Measurements from ENCODE around the gene KRT79.

Gene KRT79

DNA sequence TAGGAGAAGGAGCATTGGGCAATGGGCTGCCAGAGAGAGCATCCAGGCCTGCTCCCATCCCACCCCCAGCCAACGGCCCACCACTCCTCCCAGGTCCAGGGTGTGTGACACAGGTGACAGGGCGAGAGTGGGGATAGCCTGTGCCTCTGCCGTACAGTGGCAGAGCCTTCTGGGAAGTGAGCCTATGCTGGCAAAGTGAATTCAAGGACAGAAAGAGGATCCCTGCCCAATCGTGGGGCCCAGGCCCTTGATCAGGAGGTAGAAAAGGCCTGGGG lies 553 bp upstream of the KRT79 start:
- DNase-seq: no peak

DNA sequence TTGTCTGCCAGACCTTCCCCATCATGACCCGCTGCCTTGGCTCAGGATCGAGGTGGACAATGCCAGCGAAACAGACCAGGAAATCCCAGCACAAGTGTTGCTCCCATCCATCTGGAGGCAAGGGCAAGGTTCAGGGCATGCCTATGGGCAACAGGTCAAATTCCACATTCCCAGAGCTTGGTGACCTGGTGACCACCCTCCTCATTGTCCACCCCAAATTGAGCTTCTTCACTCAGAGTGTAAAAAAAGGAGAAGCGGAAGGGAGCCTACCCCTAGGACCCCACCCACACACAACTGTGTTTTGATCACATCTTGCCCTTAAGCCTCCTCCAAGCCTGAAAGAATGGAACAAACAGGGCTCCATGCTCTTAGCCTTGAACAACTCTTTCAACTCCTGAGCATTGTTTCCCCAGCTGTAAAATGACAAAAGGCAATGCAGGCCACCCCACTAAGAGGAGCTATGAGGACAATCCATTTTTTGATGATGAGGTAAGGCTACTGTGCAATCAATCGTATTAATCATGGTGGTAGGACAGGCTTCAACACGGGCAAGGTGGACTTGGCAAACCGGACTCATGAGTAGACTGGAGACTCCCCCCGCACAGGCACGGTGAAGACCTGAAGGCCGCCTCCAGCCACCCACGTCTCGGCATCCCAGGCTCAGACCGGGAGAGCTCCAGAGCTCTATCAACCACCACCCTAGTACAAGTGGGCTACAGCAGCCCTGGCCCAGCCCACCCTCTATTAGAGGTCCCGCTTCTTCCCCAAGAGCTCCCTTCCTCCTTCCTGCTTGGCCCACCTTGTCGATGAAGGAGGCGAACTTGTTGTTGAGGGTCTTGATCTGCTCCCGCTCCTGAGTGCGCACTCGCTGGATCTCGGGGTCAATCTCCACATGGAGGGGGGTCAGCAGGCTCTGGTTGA lies 866 bp downstream of the KRT79 start:
- DNase-seq: no peak

DNA sequence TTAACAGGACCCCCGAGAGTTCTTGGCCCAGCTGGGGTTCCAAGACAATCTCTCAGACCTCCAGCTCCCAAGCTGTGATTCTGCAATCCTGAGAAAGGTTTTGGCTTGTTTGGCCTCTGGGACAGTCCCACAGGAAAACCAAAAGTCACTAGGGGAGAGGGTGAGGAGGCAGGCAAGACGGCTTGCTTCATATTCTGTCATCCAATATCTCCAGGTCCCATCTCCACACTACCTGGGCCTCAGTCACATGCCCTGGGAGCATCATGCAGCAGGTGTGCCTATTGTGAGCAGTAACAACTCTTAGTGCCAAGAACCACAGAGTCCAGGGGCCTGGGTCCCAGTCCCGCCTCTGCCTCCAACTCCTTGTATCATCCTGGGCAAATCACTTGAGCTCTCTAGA lies 1.7 kb downstream of the KRT79 start:
- no peak for DNase-seq

DNA sequence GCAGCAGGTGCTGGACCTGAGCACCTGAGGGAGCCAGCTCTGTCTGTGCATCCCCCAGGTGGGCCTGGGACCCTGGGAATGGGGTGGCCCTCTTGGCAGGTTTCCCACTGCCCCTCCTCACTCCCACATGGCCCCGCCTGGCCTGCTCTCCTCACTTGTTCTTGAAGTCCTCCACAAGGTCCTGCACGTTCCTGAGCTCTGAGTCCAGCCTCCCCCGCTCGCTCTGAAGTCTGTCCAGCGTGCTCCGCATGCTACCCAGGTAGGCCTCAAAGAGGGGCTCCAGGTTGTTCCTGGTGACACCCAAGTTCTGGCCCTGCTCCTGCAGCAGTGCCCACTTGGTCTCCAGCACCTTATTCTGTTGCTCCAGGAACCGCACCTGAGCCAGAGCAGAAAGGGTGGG lies 2.9 kb downstream of the KRT79 start:
- no peak for DNase-seq

DNA sequence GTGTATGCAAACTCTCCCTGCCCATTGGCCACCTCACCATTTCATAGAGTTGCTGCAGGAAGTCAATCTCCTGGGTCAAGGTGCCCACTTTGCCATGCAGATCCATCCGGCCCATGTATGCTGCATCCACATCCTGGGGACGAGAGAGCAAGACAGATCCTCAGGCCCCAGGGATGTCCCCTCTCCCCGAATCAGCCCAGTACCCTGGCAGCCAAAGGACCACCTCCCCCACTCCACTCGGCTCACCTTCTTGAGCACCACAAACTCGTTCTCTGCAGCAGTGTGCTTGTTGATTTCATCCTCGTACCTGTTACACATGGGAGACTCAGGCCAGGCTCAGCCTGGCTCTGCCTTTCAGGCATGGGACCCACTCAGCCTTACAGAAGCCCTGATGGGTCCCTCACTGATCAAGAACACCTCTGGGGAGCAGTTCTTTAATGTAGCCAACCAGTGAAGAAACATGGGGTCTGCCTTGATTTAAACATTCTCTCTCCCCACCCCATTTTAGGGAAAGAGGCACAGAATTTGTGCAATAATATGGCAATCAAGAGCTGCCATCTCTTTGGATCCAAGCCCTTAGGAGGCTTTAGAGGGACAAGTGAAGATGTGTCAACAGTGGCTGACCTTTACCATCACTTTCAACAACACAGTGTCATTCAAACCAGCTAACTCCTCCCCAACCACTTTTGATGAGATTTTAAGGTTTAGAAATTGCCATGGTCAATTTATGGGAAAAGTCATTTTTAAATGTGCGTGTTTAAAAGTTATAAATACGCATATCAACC lies 3.9 kb downstream of the KRT79 start:
- no peak for DNase-seq

DNA sequence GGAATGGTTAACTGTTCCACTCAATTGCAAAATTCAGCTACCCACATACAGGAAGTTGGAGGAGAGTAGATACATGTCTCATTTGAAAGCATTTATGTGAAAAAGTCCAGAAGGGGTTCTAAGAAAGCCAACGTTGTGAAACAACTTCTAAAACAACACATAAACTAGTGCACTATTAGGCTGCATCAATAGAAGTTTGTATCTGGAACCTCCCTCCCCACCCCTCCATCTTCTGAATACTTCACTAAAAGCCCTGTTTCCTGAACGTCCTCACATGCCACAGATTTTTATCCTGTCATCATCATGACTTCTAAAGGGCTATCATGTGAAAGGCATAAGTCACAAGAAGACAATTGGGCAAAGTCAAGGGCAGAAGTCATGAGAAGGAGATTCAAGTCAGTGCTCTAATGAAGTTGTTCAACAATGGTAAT lies 5.5 kb downstream of the KRT79 start:
- no peak for DNase-seq

DNA sequence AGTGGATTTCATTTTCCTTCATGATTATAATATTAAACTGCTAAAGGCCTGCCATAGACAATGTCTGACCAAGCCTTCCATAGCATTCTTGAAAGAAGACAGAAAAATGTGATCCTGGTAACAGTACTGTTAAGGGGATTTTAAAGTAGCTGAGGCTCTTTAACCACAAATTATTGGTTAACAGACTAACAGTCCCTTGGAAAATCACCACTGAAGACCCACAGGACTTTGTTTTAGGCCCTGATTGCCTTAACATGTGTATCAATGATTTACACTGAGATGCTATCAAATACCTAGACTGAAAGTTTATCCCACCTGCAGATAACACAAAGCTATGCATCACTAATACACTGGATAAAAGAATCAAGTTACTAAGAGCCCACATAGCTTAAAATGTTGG lies 6.0 kb downstream of the KRT79 start:
- no peak for DNase-seq

DNA sequence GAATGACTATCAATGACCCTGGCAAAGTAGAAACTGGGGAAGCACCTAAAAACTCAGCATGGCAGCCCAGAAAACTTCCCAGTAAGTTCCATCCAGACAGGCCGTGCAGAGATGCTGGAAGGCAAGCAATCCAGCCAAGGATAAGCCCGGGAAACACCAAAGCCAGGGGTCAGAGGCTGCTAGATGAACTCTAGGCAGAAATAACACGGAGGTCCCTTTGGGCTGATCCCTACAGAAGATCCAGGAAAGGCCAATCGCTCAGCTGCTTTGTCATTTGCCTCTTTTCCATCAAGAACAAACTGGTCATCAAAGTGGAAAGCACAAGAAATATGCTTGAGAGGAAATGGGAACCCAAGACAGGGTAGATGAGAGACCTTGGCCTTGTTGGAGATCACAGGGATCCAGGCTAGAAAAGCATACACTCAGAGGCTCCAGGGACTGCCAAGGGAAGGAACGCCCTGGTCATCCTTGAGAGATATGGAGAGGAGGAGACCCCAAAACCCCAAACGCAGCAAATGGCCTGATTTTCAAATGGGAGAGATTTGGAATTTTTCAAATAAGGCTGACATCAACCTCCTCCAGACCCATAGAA lies 6.5 kb downstream of the KRT79 start:
- DNase-seq: no peak

DNA sequence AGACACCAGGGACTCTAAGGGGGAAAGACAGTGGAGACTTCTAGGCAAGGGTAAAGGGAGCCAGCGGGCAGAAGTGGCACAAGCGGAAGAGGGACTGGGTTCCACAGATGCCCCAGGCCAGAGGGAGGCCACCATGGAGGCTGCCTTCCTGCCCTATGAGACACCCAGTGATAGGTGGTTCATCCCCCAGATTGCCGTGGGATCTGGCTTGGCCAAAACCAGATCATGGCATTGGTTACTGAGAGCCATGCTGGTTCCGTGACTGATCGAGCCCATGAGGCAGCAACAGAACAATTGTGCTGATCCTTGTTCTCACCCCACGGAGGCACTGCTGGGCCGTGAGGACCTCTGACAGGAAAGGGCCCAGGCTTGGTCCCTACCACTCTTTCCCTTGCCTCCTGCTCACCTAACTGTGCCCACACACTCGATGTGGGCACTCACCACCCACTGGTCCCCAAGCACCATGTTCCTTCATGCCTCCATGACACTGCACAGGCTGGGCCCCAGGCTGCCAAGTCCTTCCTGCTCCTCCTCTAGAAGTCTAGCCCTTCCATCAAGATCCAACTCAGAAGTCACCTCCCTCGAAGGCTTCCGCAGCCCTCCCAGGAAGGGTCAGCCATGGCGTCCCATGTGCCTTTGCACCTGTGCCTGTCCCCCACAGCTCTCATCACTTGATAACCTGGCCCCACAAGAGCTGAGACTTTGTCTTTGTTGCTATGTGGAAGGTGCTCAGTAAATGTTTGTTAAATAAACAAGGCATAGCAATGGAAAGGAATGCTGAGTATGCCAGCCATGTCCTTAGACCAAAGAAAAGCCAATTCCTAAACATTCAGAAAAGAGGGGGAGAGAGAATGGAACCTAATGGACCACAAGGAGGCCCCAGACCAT lies 7.3 kb downstream of the KRT79 start:
- DNase-seq: no peak

DNA sequence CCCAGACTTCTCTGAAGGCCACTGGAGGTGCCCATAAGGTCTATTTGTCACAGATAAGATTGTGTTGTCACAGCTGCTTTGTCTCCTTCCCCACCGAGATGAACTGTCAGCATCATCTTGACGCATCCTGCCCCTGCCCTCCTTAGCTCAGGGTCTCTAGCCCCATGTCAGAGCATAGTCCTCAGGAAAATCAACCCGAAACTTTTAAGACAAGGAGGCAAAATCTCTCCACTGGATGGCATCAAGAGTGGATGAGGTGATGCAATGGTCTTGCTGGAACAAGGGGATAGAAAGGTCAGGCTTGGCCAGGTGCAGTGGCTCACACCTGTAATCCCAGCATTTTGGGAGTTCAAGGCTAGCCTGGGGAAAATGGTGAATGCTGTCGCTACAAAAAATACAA lies 8.2 kb downstream of the KRT79 start:
- no peak for DNase-seq

DNA sequence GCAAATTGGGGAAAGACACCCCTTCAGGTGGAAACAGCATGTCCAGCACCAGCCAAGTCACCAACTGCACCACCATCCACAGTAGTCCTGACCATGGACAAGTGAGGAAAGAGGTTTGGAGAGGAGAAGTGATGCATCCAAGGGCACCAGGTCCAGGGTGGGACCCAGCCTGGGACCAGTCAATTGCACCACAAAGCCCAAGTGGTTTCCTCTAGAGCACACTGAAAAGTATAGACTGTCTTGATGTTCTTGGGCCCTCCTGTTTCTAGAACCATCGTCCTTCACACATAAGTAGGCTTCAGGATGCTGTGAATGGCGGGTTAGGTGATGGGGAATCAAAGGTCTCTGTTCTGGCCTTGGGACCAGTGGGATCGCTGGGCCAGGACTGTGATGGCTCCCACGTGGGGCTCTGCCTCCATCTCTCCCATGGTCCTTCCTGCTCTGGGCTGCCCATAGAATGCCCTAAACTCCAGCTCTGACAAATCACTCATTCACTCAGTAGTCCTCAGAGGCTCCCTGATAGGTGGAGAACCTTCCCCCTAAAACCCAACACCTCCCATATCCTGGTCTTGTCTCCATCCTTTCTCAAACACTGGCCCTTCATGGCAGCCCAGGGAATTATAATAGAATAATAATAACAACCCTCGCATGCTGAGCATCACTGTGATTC lies 9.2 kb downstream of the KRT79 start:
- DNase-seq: no peak

DNA sequence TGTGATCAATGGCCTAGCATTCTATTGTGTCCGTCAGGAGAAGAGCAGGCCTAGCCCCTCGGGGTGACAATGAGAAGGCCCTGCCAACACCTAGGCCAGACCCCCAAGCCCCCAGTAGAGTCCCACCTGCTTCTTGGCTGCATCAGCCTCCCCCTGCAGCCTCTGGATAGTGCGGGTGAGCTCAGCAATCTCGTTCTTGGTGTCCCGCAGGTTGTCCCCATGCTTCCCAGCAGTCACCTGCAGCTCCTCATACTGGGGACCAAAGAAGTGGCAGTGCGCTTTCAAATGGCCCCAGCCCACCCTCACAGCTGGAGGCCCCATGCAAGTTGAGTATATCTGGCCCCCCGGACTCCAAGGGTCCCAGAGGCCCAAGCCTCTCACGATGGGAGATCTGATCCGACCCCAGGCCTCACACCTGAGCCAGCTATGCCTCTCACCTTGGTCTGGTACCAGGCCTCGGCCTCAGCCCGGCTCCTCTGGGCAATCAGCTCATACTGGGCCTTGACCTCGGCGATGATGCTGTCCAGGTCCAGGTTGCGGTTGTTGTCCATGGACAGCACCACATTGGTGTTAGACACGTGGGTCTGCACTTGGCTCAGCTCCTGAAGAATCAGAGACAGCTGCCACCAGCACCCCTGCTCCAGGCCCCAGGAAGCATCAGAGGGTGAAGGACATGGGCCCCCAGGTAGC lies 10.2 kb downstream of the KRT79 start:
- no peak for DNase-seq

DNA sequence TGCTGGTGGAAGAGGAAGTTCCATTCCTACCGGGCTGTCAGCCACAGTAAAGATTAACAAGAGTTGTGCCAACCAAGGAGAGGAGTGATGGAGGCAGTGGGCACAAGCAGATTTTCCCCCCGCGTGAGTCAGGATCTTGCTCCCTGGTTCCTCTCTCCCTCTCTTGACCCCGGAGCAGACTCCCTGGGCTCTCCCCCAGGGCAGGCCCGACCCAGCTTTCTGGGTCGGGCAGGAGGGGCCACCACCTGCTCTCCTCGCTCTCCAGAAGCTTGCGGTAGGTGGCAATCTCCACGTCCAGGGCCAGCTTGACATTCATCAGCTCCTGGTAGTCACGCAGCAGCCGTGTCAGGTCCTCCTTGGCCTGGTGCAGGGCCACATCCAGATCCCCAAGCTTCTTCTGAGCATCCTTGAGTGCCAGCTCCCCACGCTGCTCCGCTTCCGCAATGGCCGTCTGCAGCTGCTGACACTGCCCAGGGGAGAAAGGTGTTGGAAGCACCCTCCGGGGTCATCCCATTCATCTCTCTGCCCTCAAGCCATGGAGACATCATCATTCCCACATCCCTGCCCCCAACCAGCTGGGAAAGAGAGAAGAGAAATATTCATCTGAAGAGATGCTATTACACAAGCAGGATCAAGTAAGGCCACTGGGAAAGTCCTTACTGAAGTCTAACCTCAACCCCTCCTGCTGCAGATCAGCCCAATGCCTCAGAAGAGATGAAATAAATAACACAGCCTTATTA lies 11.2 kb downstream of the KRT79 start:
- no peak for DNase-seq

DNA sequence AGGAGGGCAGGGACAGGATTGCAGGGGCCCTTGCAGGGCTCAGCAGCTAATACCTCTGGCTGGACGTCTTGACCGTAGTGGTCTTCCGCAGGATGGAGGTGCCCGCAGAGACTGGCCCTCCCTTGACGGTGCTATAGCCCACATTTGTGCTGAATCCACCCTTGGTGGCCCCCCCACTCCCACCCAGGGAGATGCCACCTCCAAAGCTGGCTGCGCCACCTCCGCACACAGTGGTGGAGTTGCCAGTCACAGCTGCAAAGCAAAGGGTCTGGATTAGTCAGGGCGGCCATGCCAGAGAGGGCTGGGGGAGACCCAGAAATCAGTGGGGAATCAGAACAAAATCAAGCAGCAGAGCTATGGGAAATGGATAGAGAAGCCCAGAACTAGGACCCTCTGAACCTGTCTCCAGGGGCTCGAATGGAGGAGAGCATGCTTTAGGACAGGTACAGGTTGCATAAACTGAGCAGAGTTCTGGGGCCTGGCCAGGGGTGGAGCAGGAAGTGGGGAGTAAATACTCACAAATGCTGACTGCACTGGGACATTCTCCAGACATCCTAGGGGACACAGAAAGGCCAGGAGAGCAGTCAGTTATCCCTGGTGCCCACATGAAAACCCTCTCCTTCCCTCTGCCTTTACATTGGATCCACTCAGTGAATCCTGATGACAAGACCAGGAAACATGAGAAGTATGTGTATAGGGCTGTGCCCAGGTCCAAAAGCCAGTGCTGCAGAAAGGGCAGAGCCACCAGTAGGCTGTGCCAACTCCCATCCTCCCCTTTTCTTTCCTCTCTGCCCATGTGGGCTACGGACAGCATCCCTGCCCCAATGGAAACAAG lies 12.1 kb downstream of the KRT79 start:
- DNase-seq: no peak

DNA sequence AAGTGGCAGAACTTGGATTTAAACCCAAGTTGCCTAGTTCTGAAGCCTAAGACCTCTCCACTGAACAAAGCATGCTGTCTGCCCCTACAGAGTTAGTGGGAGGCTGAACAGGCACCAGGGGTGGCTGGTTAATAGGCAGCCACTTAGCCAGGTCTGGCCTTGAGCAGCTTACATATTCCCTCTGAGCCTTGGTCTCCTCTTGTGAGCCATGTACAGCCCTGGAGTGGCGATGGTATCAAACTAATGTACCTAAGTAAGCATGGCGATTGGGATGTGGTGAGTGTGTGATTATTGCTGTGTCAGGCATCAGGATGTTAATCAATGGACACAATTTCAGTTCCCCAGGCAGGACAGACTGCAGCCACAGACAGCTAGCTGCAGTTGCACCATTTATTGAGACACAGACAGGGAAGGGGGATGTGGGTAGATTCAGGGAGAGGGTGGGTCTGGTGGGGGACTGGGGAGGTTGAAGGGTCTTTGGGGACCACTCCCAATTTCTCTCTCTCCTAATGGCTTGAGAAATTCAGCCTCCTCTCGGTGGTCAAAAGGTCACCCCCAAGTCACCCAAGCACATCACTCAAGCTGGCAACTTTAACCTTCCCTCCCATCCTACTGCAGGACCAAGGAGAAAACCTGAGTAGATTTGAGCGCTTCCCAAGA lies 12.9 kb downstream of the KRT79 start:
- no peak for DNase-seq

DNA sequence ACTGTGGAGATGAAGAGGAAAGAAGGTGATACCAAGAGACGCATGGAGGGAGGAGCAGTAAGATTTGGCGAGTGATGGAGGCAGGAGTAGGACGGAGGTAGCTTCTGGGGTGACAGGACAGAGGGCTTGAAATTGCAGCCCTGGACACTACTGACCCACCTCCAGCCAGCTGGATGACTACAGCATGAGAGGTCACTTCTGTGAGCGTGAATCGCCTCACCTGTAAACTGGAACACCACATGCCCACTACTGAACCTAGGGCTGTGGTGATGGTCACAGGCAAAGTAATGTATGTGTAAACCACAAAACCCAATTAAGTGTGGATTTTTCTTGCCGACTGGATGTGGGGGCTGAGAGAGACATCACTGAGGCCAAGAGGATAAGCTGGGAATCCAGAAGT lies 13.6 kb downstream of the KRT79 start:
- no peak for DNase-seq

DNA sequence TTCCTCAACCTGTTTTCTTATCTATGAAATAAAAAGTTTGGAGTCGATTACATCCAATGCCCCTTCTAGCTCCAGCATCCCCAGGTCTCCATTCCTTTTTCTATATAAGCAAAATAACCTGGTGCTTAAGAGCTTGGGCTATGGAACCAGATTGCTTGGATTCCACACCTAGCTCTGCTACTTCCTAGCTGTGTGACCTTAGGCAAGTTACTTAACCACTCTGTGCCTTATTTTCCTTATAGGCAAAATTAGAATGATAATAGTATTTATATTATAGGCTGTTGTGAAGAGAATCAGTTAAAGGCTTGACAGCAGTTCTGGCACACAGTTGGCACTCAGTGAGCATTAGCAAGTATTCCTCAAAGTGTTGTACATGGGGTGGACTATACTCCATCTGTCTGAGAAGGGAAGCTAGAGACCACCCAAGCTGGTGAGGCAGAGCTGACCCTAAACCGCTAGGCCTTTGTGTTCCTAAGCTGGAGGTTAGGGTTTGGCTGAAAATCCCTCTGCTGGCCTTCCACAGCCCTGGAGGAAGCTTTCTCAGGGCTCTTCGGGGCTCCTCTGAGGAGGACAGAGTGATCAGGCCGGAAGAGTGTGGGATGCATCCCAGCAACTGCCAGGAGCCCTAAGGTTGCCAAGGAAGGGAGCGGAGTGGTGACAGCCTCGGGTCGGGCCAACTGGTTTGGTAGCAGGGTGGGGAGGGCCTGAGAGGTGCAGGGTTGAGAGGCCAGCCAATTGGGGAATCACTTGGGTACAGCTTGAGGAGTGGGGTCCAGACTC lies 14.2 kb downstream of the KRT79 start:
- DNase-seq: no peak

DNA sequence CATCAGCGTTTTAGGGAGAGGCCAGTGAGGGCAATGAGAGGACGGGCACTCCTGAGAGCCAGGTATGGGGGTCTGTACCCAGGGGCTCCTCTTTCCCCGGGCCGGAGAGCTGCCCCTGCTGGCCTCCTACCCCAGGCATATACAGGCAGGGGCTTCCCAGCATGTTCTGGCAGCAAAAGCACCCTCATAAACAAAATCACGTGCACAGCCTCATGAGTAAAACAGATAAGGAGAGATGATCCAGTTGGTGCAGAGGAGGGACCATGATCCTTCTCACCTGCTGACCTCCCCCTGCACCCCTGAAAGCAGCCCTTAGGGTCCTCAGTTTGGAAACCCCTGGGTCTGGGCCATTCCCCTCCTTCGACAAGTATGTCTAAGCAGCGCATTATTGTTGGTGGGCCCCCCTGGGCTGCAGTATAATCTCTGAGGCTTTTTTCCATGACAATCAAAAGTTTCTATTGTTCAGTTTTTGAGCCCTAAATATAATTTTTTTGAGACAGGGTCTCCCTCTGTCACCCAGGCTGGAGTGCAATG lies 15.2 kb downstream of the KRT79 start:
- no peak for DNase-seq
